ENCODE results near the gene NEK8. TPM values are rescaled to one million over a fixed set of nuclear protein-coding genes. Genes with fewer than 3 reads are reported as not detected.

The NEK8 gene
- total and polyA plus RNA-seq, 12 donors, result 0.38 to 2.8 (median 1.1) TPM

DNA sequence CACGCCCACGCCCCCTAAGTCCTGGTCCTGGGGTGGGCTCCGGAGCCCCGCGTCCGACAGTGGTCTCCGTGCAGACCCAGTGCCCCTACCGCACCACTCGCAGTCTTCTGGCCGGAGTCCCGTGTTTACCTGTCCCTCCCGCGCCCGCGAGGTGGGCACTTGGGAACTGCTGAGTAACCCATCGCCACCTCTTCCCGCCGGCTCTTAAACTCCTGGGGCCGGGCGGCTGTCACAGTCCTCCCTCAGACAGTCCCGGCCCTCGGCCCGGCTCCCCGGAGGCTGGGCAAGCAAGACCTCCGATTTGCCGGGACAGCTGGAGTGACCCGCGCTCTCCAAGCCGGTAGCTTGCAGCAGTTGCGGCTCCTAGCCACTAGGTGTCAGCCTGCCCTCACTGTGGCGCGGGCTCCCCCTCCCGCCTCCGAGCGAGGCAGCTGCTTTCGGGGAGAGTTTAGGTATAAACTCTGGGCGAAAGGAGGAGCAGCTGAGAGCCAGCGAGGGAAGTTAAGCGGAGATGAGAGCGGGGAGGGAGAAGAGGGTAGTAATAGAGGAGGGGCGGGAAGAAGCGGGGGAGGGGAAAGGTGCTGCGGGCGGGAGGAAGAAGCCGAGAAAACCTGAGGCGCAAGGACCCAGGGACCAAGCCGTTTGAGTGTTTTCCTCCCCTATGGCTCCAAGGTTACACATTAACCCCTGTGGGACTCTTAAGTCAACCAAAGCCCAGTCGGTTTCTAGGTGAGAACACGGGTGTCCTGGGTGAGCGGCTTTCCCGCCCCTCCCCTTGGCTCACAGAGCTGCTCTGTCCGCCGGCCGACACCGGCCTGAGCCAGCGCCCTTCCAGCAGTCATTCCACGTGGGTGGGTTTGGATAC lies 1.7 kb upstream of the NEK8 start:
- DNase-seq (peak; percentile 90 to 92), ATAC-seq (peak; percentile 71 to 88 (median 82))
- TF ChIP-seq, protein P1, sequence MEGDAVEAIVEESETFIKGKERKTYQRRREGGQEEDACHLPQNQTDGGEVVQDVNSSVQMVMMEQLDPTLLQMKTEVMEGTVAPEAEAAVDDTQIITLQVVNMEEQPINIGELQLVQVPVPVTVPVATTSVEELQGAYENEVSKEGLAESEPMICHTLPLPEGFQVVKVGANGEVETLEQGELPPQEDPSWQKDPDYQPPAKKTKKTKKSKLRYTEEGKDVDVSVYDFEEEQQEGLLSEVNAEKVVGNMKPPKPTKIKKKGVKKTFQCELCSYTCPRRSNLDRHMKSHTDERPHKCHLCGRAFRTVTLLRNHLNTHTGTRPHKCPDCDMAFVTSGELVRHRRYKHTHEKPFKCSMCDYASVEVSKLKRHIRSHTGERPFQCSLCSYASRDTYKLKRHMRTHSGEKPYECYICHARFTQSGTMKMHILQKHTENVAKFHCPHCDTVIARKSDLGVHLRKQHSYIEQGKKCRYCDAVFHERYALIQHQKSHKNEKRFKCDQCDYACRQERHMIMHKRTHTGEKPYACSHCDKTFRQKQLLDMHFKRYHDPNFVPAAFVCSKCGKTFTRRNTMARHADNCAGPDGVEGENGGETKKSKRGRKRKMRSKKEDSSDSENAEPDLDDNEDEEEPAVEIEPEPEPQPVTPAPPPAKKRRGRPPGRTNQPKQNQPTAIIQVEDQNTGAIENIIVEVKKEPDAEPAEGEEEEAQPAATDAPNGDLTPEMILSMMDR (IDR thresholded peaks at IDR 0.05), result peak; percentile 98 to 100 (median 99)
- Histone ChIP-seq H3K9me3 (no peaks in the 10 kb centered on the region), H3K27ac (peak overlapping the region in 9 of 10 donors; percentile 5 to 98 (median 90)), H3K4me3 (peak overlapping the region; percentile 50 to 89 (median 78)), H3K4me1 (peaks cover 15 to 62% (median 35%) of the 10 kb centered on the region in 9 donors), H3K36me3 (peaks cover 0 to 35% (median 29%) of the 10 kb centered on the region in 9 donors), H3K27me3 (no peaks in the 10 kb centered on the region)
- intact Hi-C loops (cut with DNase I), result loop anchor here in 7 of 10 donors (1.0 to 10.0 kb wide), 7 partner anchors 22 to 388 kb away; partner anchors contain the start of genes PHF12 (in 4 of the 7) and DHRS13 (in 1 of the 7)
- WGBS, 2 donors, result 0% methylated on average over 57 of the region's 57 CpGs

DNA sequence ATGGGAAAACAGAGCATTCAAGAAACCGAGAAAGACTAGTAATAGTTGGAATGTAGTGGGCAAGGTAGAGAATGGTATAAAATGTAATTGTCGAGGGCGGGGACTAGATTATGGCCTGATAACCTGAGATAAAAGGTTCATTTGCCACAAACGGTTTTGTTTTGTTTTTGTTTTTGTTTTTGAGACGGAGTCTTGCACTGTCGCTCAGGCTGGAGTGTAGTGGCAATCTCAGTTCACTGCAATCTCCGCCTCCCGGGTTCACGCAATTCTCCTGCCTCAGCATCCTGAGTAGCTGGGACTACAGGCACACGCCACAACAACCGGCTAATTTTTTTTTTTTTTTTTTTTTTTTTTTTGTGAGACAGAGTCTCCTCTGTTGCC lies 1.4 kb downstream of the NEK8 start:
- no peak overlapping the region for H3K4me3 ChIP-seq
- peaks cover 0 to 4% (median 0%) of the 10 kb centered on the region in 9 donors for H3K36me3 ChIP-seq
- TF ChIP-seq, protein P1 (IDR thresholded peaks at IDR 0.05), result no peak
- H3K9me3 ChIP-seq, result no peaks in the 10 kb centered on the region
- DNase-seq (no peak), ATAC-seq (no peak)
- no peaks in the 10 kb centered on the region for H3K27me3 ChIP-seq
- intact Hi-C loops (cut with DNase I), result loop anchor here in 6 of 10 donors (2.0 to 10.0 kb wide), 8 partner anchors 15 to 385 kb away; partner anchors contain the start of genes PHF12 (in 4 of the 6), TRAF4 (in 2 of the 6) and DHRS13 (in 1 of the 6)
- no peak overlapping the region for H3K27ac ChIP-seq
- H3K4me1 ChIP-seq, result peaks cover 10 to 38% (median 25%) of the 10 kb centered on the region in 9 donors
- 88 to 92% methylated on average over 11 of the region's 11 CpGs for WGBS, 2 donors

DNA sequence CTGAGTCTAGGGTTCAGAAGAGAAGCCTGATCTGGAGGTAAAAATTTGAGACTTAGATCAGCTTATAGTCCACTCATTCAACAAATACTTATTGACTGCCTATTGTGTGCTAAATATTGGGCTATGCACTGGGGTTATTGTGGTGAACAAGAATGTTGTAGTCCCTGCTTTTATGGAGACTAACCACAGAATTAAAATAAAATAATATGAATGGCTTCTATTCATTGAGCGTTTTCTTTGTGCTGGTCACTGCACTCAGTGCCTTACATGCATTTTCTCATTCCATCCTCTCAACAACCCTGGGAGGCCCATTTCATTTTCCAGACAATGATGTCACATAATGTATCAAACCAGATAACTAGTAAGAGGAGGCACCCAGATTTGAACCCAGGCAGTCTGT lies 4.8 kb downstream of the NEK8 start:
- no peaks in the 10 kb centered on the region for H3K27me3 ChIP-seq
- H3K4me1 ChIP-seq, result peaks cover 0 to 10% (median 0%) of the 10 kb centered on the region in 9 donors
- no peak overlapping the region for H3K27ac ChIP-seq
- ATAC-seq (no peak), DNase-seq (no peak)
- intact Hi-C loops (cut with DNase I), result no loop called here
- WGBS, 2 donors, result 94 to 96% methylated on average over 1 of the region's 1 CpG
- no peak overlapping the region for H3K4me3 ChIP-seq
- H3K9me3 ChIP-seq, result no peaks in the 10 kb centered on the region
- TF ChIP-seq, protein P1 (IDR thresholded peaks at IDR 0.05), result no peak
- no peaks in the 10 kb centered on the region for H3K36me3 ChIP-seq

DNA sequence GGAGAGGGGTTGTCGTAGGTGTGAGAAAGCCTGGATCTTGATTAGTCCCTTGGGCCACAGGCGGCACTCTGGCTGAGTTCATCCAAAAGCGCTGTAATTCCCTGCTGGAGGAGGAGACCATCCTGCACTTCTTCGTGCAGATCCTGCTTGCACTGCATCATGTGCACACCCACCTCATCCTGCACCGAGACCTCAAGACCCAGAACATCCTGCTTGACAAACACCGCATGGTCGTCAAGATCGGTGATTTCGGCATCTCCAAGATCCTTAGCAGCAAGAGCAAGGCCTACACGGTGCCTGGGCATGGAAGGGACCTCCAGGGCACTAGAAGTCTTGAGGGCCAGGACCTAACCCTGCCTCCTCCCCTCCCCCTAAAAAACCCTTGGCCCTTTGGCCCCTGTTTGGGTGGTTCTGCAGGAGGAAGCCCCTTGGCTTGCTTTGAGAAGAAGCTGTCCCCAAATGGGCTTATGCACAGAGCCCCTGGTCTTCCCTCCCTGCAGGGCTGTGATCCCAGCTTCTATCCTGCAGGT lies 6.2 kb downstream of the NEK8 start:
- TF ChIP-seq, protein P1 (IDR thresholded peaks at IDR 0.05), result no peak
- Histone ChIP-seq H3K4me1 (peaks cover 0 to under 1% (median 0%) of the 10 kb centered on the region in 9 donors), H3K27me3 (no peaks in the 10 kb centered on the region), H3K9me3 (no peaks in the 10 kb centered on the region), H3K4me3 (no peak overlapping the region), H3K36me3 (no peaks in the 10 kb centered on the region), H3K27ac (no peak overlapping the region)
- DNase-seq (no peak), ATAC-seq (peak in 1 of 8 donors; percentile 8)
- 85 to 87% methylated on average over 10 of the region's 10 CpGs for WGBS, 2 donors
- intact Hi-C loops (cut with DNase I), result no loop called here
